ENCODE results near the gene HS6ST3.

DNA sequence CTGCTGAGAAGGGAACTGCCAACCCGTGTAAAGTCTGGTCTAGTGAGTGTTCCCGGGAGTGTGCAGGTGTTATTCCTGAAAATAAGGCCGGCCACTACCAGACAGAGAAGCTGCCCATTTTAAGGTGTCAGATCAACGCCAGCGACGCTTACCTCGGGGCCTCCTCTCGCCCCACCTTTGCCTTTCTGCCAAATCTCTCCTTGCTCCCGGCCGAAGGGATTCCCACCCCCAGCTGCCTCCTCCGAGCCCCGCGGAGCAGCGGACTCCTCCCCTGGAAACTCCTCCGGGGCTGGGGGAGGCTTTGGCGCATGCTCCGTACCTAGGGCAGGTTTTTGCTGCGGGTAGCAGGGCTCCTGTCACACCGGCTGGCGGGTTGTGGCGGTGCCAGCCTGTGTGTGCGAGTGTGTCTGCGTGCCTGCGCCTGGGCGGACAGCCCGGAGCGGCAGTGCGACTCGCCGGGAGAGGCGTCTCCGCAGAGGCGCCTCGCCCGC is at the start of gene HS6ST3:
- TF ChIP-seq POLR2AphosphoS5 (IDR thresholded peaks at IDR 0.05) (no peak), EP300 (IDR thresholded peaks at IDR 0.05; ENCODE audit: low read depth) (no peak)
- TF ChIP-seq, protein P1, sequence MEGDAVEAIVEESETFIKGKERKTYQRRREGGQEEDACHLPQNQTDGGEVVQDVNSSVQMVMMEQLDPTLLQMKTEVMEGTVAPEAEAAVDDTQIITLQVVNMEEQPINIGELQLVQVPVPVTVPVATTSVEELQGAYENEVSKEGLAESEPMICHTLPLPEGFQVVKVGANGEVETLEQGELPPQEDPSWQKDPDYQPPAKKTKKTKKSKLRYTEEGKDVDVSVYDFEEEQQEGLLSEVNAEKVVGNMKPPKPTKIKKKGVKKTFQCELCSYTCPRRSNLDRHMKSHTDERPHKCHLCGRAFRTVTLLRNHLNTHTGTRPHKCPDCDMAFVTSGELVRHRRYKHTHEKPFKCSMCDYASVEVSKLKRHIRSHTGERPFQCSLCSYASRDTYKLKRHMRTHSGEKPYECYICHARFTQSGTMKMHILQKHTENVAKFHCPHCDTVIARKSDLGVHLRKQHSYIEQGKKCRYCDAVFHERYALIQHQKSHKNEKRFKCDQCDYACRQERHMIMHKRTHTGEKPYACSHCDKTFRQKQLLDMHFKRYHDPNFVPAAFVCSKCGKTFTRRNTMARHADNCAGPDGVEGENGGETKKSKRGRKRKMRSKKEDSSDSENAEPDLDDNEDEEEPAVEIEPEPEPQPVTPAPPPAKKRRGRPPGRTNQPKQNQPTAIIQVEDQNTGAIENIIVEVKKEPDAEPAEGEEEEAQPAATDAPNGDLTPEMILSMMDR (IDR thresholded peaks at IDR 0.05), result no peak

Measured in transverse colon (tissue), 4 donors.